H9 (cell line): ENCODE results near the gene XPR1. TPM values are rescaled to one million over a fixed set of nuclear protein-coding genes. Genes with fewer than 3 reads are reported as not detected.

Experiments used
- DNase-seq: peaks from one replicate; pipeline ENCODE4 v3.0.0-alpha.2; 2017
- H2AFZ ChIP-seq: one replicate; pipeline ENCODE4 v1.6.1; 2013; ENCODE audit warnings: mild to moderate bottlenecking, low read length, control low read depth, moderate library complexity
- H2AK5ac ChIP-seq: 2 replicates; pipeline ENCODE4 v1.6.1; 2013; ENCODE audit warnings: low read length, control low read depth, mixed read lengths; ENCODE audit not compliant: insufficient read length
- H2BK120ac ChIP-seq: one replicate; pipeline ENCODE4 v1.6.1; 2013; ENCODE audit warnings: low read depth, mild to moderate bottlenecking, low read length, control low read depth, inconsistent platforms; ENCODE audit not compliant: poor library complexity, severe bottlenecking
- H2BK12ac ChIP-seq: 2 replicates; pipeline ENCODE4 v1.6.1; 2013; ENCODE audit warnings: low read length, control low read depth, mixed read lengths, low read depth; ENCODE audit not compliant: insufficient read length
- H2BK15ac ChIP-seq: 2 replicates; pipeline ENCODE4 v1.6.1; 2013; ENCODE audit warnings: low read depth, low read length, control low read depth
- H2BK20ac ChIP-seq: one replicate; pipeline ENCODE4 v1.6.1; 2013; ENCODE audit warnings: low read depth, mild to moderate bottlenecking, low read length, control low read depth, inconsistent platforms; ENCODE audit not compliant: poor library complexity, severe bottlenecking
- H2BK5ac ChIP-seq: 2 replicates; pipeline ENCODE4 v1.6.1; 2013; ENCODE audit warnings: low read length, control low read depth, mixed read lengths; ENCODE audit not compliant: insufficient read length
- H3K14ac ChIP-seq: 2 replicates; pipeline ENCODE4 v1.6.1; 2013; ENCODE audit warnings: low read length, control low read depth; ENCODE audit not compliant: insufficient read depth
- H3K18ac ChIP-seq: 2 replicates; pipeline ENCODE4 v1.6.1; 2013; ENCODE audit warnings: low read depth, mild to moderate bottlenecking, mixed read lengths, low read length, control low read depth; ENCODE audit not compliant: insufficient read length
- H3K23ac ChIP-seq: 2 replicates; pipeline ENCODE4 v1.6.1; 2013; ENCODE audit warnings: low read length, control low read depth, mixed read lengths, low read depth; ENCODE audit not compliant: insufficient read length
- H3K23me2 ChIP-seq: 2 replicates; pipeline ENCODE4 v1.6.1; 2013; ENCODE audit warnings: low read depth, mild to moderate bottlenecking, mixed read lengths, low read length, control low read depth; ENCODE audit not compliant: insufficient read length, poor library complexity, severe bottlenecking
- H3K27ac ChIP-seq: 2 replicates; pipeline ENCODE4 v1.5.1; 2013; ENCODE audit warnings: low read length, control low read depth, mixed read lengths, low read depth; ENCODE audit not compliant: insufficient read length
- H3K27me3 ChIP-seq: 2 replicates; pipeline ENCODE4 v1.6.1; 2013; ENCODE audit warnings: low read length, control low read depth, inconsistent platforms; ENCODE audit not compliant: insufficient read depth
- H3K4ac ChIP-seq: 2 replicates; pipeline ENCODE4 v1.6.1; 2013; ENCODE audit warnings: low read depth, mild to moderate bottlenecking, control low read depth, inconsistent platforms, low read length, moderate library complexity
- H3K4me1 ChIP-seq: 2 replicates; pipeline ENCODE4 v1.6.1; 2013; ENCODE audit warnings: low read length, control low read depth, inconsistent platforms; ENCODE audit not compliant: insufficient read depth
- H3K4me2 ChIP-seq: 2 replicates; pipeline ENCODE4 v1.6.1; 2013; ENCODE audit warnings: low read length, control low read depth, mixed read lengths; ENCODE audit not compliant: insufficient read length, insufficient read depth
- H3K56ac ChIP-seq: 2 replicates; pipeline ENCODE4 v1.6.1; 2013; ENCODE audit warnings: low read depth, mild to moderate bottlenecking, mixed read lengths, low read length, control low read depth; ENCODE audit not compliant: insufficient read length
- H3K79me1 ChIP-seq: 2 replicates; pipeline ENCODE4 v1.6.1; 2013; ENCODE audit warnings: low read depth, mild to moderate bottlenecking, moderate library complexity, low read length, control low read depth, inconsistent platforms; ENCODE audit not compliant: insufficient read depth, poor library complexity, severe bottlenecking
- H3K79me2 ChIP-seq: 2 replicates; pipeline ENCODE4 v1.6.1; 2013; ENCODE audit warnings: low read length, control low read depth, inconsistent platforms; ENCODE audit not compliant: insufficient read depth
- H3K9ac ChIP-seq: 2 replicates; pipeline ENCODE4 v1.6.1; 2013; ENCODE audit warnings: low read length, control low read depth, mixed read lengths; ENCODE audit not compliant: insufficient read length; ENCODE audit errors: extremely low read depth
- H3K9me3 ChIP-seq: one replicate; pipeline ENCODE4 v1.6.1; 2013; ENCODE audit warnings: low read depth, low read length, inconsistent platforms; ENCODE audit not compliant: control insufficient read depth
- H3T11ph ChIP-seq: one replicate; pipeline ENCODE4 v1.6.1; 2013; ENCODE audit warnings: mild to moderate bottlenecking, low read length, control low read depth, inconsistent platforms
- H4K20me1 ChIP-seq: one replicate; pipeline ENCODE4 v1.6.1; 2013; ENCODE audit not compliant: control insufficient read depth, insufficient read length, insufficient read depth
- H4K5ac ChIP-seq: 2 replicates; pipeline ENCODE4 v1.6.1; 2013; ENCODE audit warnings: low read depth, mild to moderate bottlenecking, mixed read lengths, low read length, control low read depth; ENCODE audit not compliant: insufficient read length
- H4K8ac ChIP-seq: replicated peaks from 2 replicates; pipeline ENCODE4 v1.6.1; 2013; ENCODE audit warnings: low read length, control low read depth, mixed read lengths, low read depth; ENCODE audit not compliant: insufficient read length
- H4K91ac ChIP-seq: 2 replicates; pipeline ENCODE4 v1.6.1; 2013; ENCODE audit warnings: low read depth, mild to moderate bottlenecking, moderate library complexity, mixed read lengths, low read length, control low read depth; ENCODE audit not compliant: insufficient read length
- H3K27ac Mint-ChIP-seq, 3 experiments: 2 replicates in 2 of 3; 3 replicates in 1 of 3; pipeline ENCODE4 v1.8.0; 2020 to 2021; ENCODE audit warnings: mixed read lengths in 3 of 3, mild to moderate bottlenecking in 1 of 3, moderate library complexity in 1 of 3
- H3K27me3 Mint-ChIP-seq: 2 replicates; pipeline ENCODE4 v1.8.0; 2021; ENCODE audit warnings: low read depth, mild to moderate bottlenecking, moderate library complexity, mixed read lengths
- H3K36me3 Mint-ChIP-seq, 3 experiments: 2 replicates in 2 of 3; 3 replicates in 1 of 3; pipeline ENCODE4 v1.8.0; 2020 to 2021; ENCODE audit warnings: low read depth in 3 of 3, mixed read lengths in 3 of 3; ENCODE audit not compliant: insufficient read depth in 1 of 3
- H3K4me1 Mint-ChIP-seq, 2 experiments: 2 replicates each; pipeline ENCODE4 v1.8.0; 2020; ENCODE audit warnings: mixed read lengths in 2 of 2
- H3K4me3 Mint-ChIP-seq, 2 experiments: 2 replicates in 1 of 2; 3 replicates in 1 of 2; pipeline ENCODE4 v1.8.0; 2020 to 2021; ENCODE audit warnings: mild to moderate bottlenecking in 2 of 2, mixed read lengths in 2 of 2, moderate library complexity in 1 of 2
- H3K9me3 Mint-ChIP-seq, 2 experiments: 2 replicates in 1 of 2; 3 replicates in 1 of 2; pipeline ENCODE4 v1.8.0; 2020; ENCODE audit warnings: mild to moderate bottlenecking in 2 of 2, mixed read lengths in 2 of 2, moderate library complexity in 1 of 2
- CTCF ChIP-seq: fragments of 200-600 bp; sonication (generic); conservative IDR thresholded peaks from 3 replicates; pipeline ENCODE4 v1.8.0; 2021; ENCODE audit warnings: antibody characterized with exemption, mild to moderate bottlenecking
- WGBS: extraction: QIAGEN DNeasy Blood & Tissue Kit; methylation state at CpG from one replicate; pipeline ENCODE4 v1.1.7; 2013; ENCODE audit warnings: missing lambda C conversion rate, low lambda C conversion rate, mixed read lengths; ENCODE audit not compliant: insufficient read length; ENCODE audit errors: extremely low coverage; 5-methylcytosine and 5-hydroxymethylcytosine counted together
- total RNA-seq: library from RNA; stranded (reverse); gene quantifications from 2 replicates; pipeline ENCODE4 v1.2.1, GENCODE V29; 2021

Gene XPR1
- total RNA-seq, 1 experiment from 2014 or later = 34.1 TPM

DNA sequence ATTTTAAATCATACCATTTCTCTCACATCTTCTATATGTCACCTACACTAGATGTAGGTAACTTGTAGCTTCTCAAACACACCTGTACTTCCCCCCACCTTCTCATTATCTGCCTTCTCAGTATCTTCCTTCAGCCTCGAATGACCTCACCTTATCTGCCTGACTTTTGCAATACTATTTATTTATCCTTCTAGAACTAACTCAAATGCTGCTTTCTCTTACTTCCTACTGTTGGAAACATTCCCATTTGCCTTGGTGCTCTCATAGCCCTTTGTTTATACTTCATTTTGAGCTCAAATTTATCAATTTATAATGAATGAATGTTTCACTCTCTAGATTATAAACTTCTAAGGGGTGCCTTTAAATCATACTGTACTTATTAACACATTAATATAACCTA lies 230.5 kb downstream of the XPR1 start:
- no peak overlapping the region for H3K4me2 ChIP-seq
- no peaks in the 10 kb centered on the region for H3K27me3 ChIP-seq
- no peaks in the 10 kb centered on the region for H3K79me1 ChIP-seq
- H3K27ac ChIP-seq = no peak overlapping the region
- H3K4me1 ChIP-seq = no peaks in the 10 kb centered on the region
- Mint-ChIP-seq H3K36me3 (peaks cover 7 to 26% (median 19%) of the 10 kb centered on the region in 3 experiments; a peak in 6 of 7 replicates), H3K9me3 (peaks cover 0 to 2% of the 10 kb centered on the region in 2 experiments; a peak in 2 of 5 replicates), H3K4me3 (no peak overlapping the region), H3K4me1 (no peaks in the 10 kb centered on the region), H3K27ac (peak overlapping the region in 1 of 3 experiments; percentile 3; a peak in 1 of 7 replicates), H3K27me3 (no peaks in the 10 kb centered on the region)
- H3T11ph ChIP-seq = no peak overlapping the region
- no peaks in the 10 kb centered on the region for H3K9me3 ChIP-seq
- no peaks in the 10 kb centered on the region for H3K23me2 ChIP-seq
- H3K14ac ChIP-seq = no peak overlapping the region
- no peaks in the 10 kb centered on the region for H4K20me1 ChIP-seq
- DNase-seq = no peak
- no peak overlapping the region for H2BK12ac ChIP-seq
- no peak overlapping the region for H2BK20ac ChIP-seq
- no peak overlapping the region for H2BK120ac ChIP-seq
- WGBS = no CpG with 5 or more reads among the region's 1 CpG
- H2AFZ ChIP-seq = no peak overlapping the region
- H4K91ac ChIP-seq = no peak overlapping the region
- no peak overlapping the region for H3K23ac ChIP-seq
- H3K9ac ChIP-seq = no peak overlapping the region
- TF ChIP-seq CTCF = no peak
- no peak overlapping the region for H3K4ac ChIP-seq
- no peak overlapping the region for H4K5ac ChIP-seq
- no peak overlapping the region for H2AK5ac ChIP-seq
- no peak overlapping the region for H2BK15ac ChIP-seq
- no peaks in the 10 kb centered on the region for H3K79me2 ChIP-seq
- H3K56ac ChIP-seq = no peak overlapping the region
- H3K18ac ChIP-seq = no peak overlapping the region
- H2BK5ac ChIP-seq = no peak overlapping the region
- no peak overlapping the region for H4K8ac ChIP-seq
